ENCODE results near the gene TNRC6C. TPM values are rescaled to one million over a fixed set of nuclear protein-coding genes. Genes with fewer than 3 reads are reported as not detected.

The TNRC6C gene
- total and polyA plus RNA-seq, 2 experiments from 2014 or later: 10.1 to 16.6 TPM

- H3K27ac ChIP-seq (ENCODE audit: low read depth): no peak overlapping the region
- ATAC-seq: no peak
- peaks cover 39% of the 10 kb centered on the region for H3K36me3 ChIP-seq (ENCODE audit: insufficient read depth)
- H2AFZ ChIP-seq: no peak overlapping the region
- H3K4me2 ChIP-seq: no peak overlapping the region
- no peak overlapping the region for H3K4me3 ChIP-seq
- DNase-seq (ENCODE audit: low spot score): no peak
- Mint-ChIP-seq H3K4me3 (no peak overlapping the region), H3K27me3 (ENCODE audit: insufficient read depth, low read depth, poor library complexity) (no peaks in the 10 kb centered on the region), H3K9me3 (no peaks in the 10 kb centered on the region), H3K27ac (no peak overlapping the region), H3K4me1 (no peaks in the 10 kb centered on the region), H3K36me3 (ENCODE audit: low read depth) (peaks cover 64% of the 10 kb centered on the region)
- H3K9me2 ChIP-seq (ENCODE audit: insufficient read depth): no peaks in the 10 kb centered on the region
- TF ChIP-seq EZH2phosphoT487 (IDR thresholded peaks at IDR 0.05; ENCODE audit: unreplicated experiment) (no peak), ZNF114 (CRISPR knock-in tag; IDR thresholded peaks at IDR 0.05) (no peak), JUNB (IDR thresholded peaks at IDR 0.05; ENCODE audit: unreplicated experiment) (no peak), ZNF331 (CRISPR knock-in tag; IDR thresholded peaks at IDR 0.05; ENCODE audit: low read depth) (no peak), POLR2AphosphoS5 (IDR thresholded peaks at IDR 0.05; ENCODE audit: low read depth) (no peak), ZNF462 (CRISPR knock-in tag; IDR thresholded peaks at IDR 0.05) (no peak), ETS1 (IDR thresholded peaks at IDR 0.05) (no peak), STAT1 (IDR thresholded peaks at IDR 0.05; ENCODE audit: unreplicated experiment) (no peak), CREB1 (CRISPR knock-in tag; IDR thresholded peaks at IDR 0.05; ENCODE audit: low read depth) (no peak), REST (IDR thresholded peaks at IDR 0.05; ENCODE audit: unreplicated experiment) (no peak), EZH2 (IDR thresholded peaks at IDR 0.05; ENCODE audit: low read depth, unreplicated experiment) (no peak), CTCF (conservative IDR thresholded peaks at IDR 0.05; ENCODE audit: low read depth in 2 of 2) (no peak), NANOG (IDR thresholded peaks at IDR 0.05; ENCODE audit: borderline replicate concordance) (no peak)
- H3K79me2 ChIP-seq (replicated peaks; ENCODE audit: insufficient read depth): no peaks in the 10 kb centered on the region
- no peaks in the 10 kb centered on the region for H3K27me3 ChIP-seq (ENCODE audit: insufficient read depth)
- H4K20me1 ChIP-seq (replicated peaks; ENCODE audit: insufficient read depth): no peaks in the 10 kb centered on the region
- H3F3A ChIP-seq (replicated peaks; ENCODE audit: low read depth): no peaks in the 10 kb centered on the region
- no peaks in the 10 kb centered on the region for H3K4me1 ChIP-seq (ENCODE audit: insufficient read depth)
Measured at GRCh38 chr17:78069695-78070094, 111.2 kb downstream of the TNRC6C start.

Data from GM23338 (cell line).